Neural cell (in vitro differentiated cells): ENCODE results near the gene TMPRSS3.

Experiments used
- EZH2 ChIP-seq: fragments of 200-600, 300-800 bp; shearing (Covaris generic), sonication (generic); IDR thresholded peaks from 2 replicates; pipeline ENCODE4 v1.6.1; 2014; ENCODE audit warnings: antibody characterized with exemption, low read length, borderline replicate concordance, mild to moderate bottlenecking; ENCODE audit not compliant: insufficient read depth, poor library complexity, severe bottlenecking
- POLR2AphosphoS5 ChIP-seq: IDR thresholded peaks from 2 replicates; pipeline ENCODE4 v1.6.1; 2012
- SMC3 ChIP-seq: fragments of 450-650 bp; conservative IDR thresholded peaks from 2 replicates; pipeline ENCODE4 v1.6.1; 2014; ENCODE audit warnings: antibody characterized with exemption, mild to moderate bottlenecking, moderate library complexity; ENCODE audit not compliant: poor library complexity
- TAF1 ChIP-seq: IDR thresholded peaks from 2 replicates; pipeline ENCODE4 v1.6.1; 2012; ENCODE audit warnings: low read depth
- TF ChIP-seq, protein P1 (sequence below): fragments of 450-650 bp; IDR thresholded peaks from 2 replicates; pipeline ENCODE4 v1.5.1; 2014; ENCODE audit warnings: antibody characterized with exemption, mild to moderate bottlenecking, moderate library complexity; ENCODE audit not compliant: poor library complexity, severe bottlenecking
- TF ChIP-seq, protein P2 (sequence below): IDR thresholded peaks from 2 replicates; pipeline ENCODE4 v1.6.1; 2012; ENCODE audit warnings: borderline replicate concordance

DNA sequence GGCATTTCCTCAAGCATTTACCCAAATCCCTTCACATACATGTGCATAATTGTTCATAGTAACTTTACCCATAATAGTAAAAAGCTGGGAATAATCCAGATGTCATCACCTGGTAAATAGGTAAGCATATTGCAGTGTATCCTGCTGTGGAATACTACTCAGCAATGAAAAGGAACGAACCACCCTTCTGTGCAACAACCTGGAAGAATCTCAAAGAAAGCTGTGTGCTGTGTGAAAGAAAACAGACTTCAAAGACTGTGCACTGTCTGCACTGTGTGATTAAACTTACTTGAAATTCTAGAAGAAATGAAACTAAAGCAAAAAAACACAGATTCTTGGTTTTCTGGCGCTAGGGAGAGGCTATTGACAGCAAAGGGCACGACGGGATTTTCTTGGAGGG is 58.6 kb downstream of the TMPRSS3 start:
- TF ChIP-seq, protein P1, sequence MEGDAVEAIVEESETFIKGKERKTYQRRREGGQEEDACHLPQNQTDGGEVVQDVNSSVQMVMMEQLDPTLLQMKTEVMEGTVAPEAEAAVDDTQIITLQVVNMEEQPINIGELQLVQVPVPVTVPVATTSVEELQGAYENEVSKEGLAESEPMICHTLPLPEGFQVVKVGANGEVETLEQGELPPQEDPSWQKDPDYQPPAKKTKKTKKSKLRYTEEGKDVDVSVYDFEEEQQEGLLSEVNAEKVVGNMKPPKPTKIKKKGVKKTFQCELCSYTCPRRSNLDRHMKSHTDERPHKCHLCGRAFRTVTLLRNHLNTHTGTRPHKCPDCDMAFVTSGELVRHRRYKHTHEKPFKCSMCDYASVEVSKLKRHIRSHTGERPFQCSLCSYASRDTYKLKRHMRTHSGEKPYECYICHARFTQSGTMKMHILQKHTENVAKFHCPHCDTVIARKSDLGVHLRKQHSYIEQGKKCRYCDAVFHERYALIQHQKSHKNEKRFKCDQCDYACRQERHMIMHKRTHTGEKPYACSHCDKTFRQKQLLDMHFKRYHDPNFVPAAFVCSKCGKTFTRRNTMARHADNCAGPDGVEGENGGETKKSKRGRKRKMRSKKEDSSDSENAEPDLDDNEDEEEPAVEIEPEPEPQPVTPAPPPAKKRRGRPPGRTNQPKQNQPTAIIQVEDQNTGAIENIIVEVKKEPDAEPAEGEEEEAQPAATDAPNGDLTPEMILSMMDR = no peak
- TF ChIP-seq POLR2AphosphoS5 (no peak), EZH2 (no peak), SMC3 (no peak), TAF1 (no peak)
- TF ChIP-seq, protein P2, sequence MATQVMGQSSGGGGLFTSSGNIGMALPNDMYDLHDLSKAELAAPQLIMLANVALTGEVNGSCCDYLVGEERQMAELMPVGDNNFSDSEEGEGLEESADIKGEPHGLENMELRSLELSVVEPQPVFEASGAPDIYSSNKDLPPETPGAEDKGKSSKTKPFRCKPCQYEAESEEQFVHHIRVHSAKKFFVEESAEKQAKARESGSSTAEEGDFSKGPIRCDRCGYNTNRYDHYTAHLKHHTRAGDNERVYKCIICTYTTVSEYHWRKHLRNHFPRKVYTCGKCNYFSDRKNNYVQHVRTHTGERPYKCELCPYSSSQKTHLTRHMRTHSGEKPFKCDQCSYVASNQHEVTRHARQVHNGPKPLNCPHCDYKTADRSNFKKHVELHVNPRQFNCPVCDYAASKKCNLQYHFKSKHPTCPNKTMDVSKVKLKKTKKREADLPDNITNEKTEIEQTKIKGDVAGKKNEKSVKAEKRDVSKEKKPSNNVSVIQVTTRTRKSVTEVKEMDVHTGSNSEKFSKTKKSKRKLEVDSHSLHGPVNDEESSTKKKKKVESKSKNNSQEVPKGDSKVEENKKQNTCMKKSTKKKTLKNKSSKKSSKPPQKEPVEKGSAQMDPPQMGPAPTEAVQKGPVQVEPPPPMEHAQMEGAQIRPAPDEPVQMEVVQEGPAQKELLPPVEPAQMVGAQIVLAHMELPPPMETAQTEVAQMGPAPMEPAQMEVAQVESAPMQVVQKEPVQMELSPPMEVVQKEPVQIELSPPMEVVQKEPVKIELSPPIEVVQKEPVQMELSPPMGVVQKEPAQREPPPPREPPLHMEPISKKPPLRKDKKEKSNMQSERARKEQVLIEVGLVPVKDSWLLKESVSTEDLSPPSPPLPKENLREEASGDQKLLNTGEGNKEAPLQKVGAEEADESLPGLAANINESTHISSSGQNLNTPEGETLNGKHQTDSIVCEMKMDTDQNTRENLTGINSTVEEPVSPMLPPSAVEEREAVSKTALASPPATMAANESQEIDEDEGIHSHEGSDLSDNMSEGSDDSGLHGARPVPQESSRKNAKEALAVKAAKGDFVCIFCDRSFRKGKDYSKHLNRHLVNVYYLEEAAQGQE = no peak
